Activated CD8-positive, alpha-beta T cell treated with anti-CD3 and anti-CD28 coated beads for 36 hours (primary cell): ENCODE data around the gene RALGAPB. TPM values are rescaled to one million over a fixed set of nuclear protein-coding genes. Genes with fewer than 3 reads are reported as not detected.
"Not testable (repeated sequence)": the region's sequence is repeated elsewhere in the genome, so short reads cannot be mapped to it uniquely, and the experiment has no call there.

Experiments
- ATAC-seq: fragments of 200-7000 bp; cut with Tn5 transposase; one replicate; pipeline ENCODE4 v1.10.0; 2021; ENCODE audit warnings: mild to moderate bottlenecking, moderate library complexity
- CTCF ChIA-PET: fragments of 350-600 bp; sonication (Branson Sonifier 250); formaldehyde crosslinking; loops from one replicate; lab custom pipeline; 2021; ENCODE audit warnings: antibody characterized with exemption; lab: Charles Lee
- POLR2A ChIA-PET: fragments of 350-600 bp; sonication (Branson Sonifier 250); formaldehyde crosslinking; loops from one replicate; lab custom pipeline; 2021; ENCODE audit warnings: antibody characterized with exemption; lab: Charles Lee
- DNase-seq: peaks from one replicate; pipeline ENCODE4 v3.0.0-alpha.2; 2020
- H3K27ac Mint-ChIP-seq: one replicate; pipeline ENCODE4 v1.8.0; 2021; ENCODE audit warnings: mild to moderate bottlenecking, mixed read lengths
- H3K27me3 Mint-ChIP-seq: one replicate; pipeline ENCODE4 v1.8.0; 2021; ENCODE audit warnings: mixed read lengths
- H3K36me3 Mint-ChIP-seq: one replicate; pipeline ENCODE4 v1.8.0; 2021; ENCODE audit warnings: low read depth, mixed read lengths
- H3K4me1 Mint-ChIP-seq: one replicate; pipeline ENCODE4 v1.8.0; 2021; ENCODE audit warnings: low read depth, mixed read lengths
- H3K4me3 Mint-ChIP-seq: one replicate; pipeline ENCODE4 v1.8.0; 2021; ENCODE audit warnings: mild to moderate bottlenecking, moderate library complexity, mixed read lengths
- H3K9me3 Mint-ChIP-seq: one replicate; pipeline ENCODE4 v1.8.0; 2021; ENCODE audit warnings: mixed read lengths
- intact Hi-C: fragments of 100-400 bp; cut with micrococcal nuclease; formaldehyde crosslinking; loops from one replicate; pipeline ENCODE4 v1.10.0; 2022
- total RNA-seq, 2 experiments: library from RNA; stranded (reverse); gene quantifications; one replicate each; pipeline ENCODE4 v1.2.3, GENCODE V29; 2021
- TF ChIP-seq, protein P1 (sequence below): fragments of 200-600 bp; IDR thresholded peaks from one replicate; pipeline ENCODE4 v1.8.0; 2022; ENCODE audit warnings: antibody characterized with exemption, mild to moderate bottlenecking

Gene RALGAPB
- total RNA-seq, 2 experiments from 2014 or later: 19.8 to 21.3 TPM

DNA sequence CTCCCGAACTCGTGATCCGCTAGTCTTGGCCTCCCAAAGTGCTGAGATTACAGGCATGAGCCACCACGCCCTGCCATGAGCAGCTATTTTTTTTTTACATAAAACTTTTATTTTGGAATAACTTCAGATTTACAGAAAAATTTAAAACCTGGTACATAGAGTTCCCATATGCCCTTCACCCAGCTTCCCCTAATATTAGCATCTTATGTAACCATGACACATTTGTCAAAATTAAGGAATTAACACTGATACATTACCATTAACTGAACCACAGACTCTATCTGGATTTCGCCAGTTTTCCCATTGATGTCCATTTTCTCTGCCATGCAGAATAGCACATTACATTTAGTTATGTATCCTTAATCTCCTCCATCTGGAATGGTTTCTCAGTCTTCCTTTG, 14.3 kb upstream of the RALGAPB start:
- ATAC-seq (no peak), DNase-seq (no peak)
- no peak overlapping the region for H3K27ac Mint-ChIP-seq
- H3K27me3 Mint-ChIP-seq: no peaks in the 10 kb centered on the region
- CTCF ChIA-PET: interaction anchor here (1.1 kb wide), 1 partner anchor 12 kb away, joined by 5 read pairs; no protein-coding TSS in a partner anchor
- no peaks in the 10 kb centered on the region for H3K36me3 Mint-ChIP-seq
- no peaks in the 10 kb centered on the region for H3K4me1 Mint-ChIP-seq
- POLR2A ChIA-PET: interaction anchor here (2.5 kb wide), 1 partner anchor 11 kb away, joined by 9 read pairs; no protein-coding TSS in a partner anchor
- no peak overlapping the region for H3K4me3 Mint-ChIP-seq
- no peaks in the 10 kb centered on the region for H3K9me3 Mint-ChIP-seq
- TF ChIP-seq, protein P1, sequence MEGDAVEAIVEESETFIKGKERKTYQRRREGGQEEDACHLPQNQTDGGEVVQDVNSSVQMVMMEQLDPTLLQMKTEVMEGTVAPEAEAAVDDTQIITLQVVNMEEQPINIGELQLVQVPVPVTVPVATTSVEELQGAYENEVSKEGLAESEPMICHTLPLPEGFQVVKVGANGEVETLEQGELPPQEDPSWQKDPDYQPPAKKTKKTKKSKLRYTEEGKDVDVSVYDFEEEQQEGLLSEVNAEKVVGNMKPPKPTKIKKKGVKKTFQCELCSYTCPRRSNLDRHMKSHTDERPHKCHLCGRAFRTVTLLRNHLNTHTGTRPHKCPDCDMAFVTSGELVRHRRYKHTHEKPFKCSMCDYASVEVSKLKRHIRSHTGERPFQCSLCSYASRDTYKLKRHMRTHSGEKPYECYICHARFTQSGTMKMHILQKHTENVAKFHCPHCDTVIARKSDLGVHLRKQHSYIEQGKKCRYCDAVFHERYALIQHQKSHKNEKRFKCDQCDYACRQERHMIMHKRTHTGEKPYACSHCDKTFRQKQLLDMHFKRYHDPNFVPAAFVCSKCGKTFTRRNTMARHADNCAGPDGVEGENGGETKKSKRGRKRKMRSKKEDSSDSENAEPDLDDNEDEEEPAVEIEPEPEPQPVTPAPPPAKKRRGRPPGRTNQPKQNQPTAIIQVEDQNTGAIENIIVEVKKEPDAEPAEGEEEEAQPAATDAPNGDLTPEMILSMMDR: no peak
- intact Hi-C loops: no loop called here

DNA sequence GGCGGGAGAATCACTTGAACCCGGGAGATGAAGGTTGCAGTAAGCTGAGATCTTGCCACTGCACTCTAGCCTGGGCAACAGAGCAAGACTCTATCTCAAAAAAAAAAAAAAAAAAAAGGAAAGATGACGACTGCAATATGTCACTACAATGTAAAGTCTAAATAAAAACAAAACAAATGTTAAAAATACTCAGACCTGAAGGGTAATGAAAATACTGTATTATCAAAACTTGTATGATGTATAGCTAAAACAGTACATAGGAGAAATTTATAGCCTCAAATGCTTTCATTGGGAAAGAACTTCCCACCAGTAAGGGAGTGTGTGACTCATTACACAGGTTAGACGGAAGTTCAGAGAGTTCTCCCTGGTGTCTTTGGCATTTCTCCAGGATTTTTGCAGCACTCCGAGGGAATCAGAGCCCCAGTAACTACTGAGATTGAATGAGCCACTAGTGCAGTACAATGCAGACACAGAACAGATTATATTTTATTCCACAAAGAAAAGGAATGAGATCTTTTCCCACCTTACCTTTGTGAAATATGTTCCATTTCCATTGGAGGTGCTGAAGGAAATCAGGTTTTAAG, 12.5 kb upstream of the RALGAPB start:
- Mint-ChIP-seq H3K36me3 (no peaks in the 10 kb centered on the region), H3K9me3 (no peaks in the 10 kb centered on the region), H3K27me3 (no peaks in the 10 kb centered on the region), H3K4me3 (no peak overlapping the region), H3K27ac (no peak overlapping the region), H3K4me1 (no peaks in the 10 kb centered on the region)
- intact Hi-C loops: no loop called here
- TF ChIP-seq, protein P1: no peak
- DNase-seq (no peak), ATAC-seq (no peak)
- POLR2A ChIA-PET: interaction anchor here (0.8 kb wide), 1 partner anchor 25 kb away, joined by 3 read pairs; the partner anchor contains the start of gene SNHG17
- CTCF ChIA-PET: no interaction called here

DNA sequence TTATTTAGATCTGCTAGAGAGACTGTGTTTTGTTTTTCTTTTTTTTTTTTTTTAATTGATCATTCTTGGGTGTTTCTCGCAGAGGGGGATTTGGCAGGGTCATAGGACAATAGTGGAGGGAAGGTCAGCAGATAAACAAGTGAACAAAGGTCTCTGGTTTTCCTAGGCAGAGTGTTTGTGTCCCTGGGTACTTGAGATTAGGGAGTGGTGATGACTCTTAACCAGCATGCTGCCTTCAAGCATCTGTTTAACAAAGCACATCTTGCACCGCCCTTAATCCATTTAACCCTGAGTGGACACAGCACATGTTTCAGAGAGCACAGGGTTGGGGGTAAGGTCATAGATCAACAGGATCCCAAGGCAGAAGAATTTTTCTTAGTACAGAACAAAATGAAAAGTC, 12.0 kb upstream of the RALGAPB start:
- H3K36me3 Mint-ChIP-seq, H3K27ac Mint-ChIP-seq, DNase-seq, CTCF ChIA-PET, H3K4me1 Mint-ChIP-seq, H3K27me3 Mint-ChIP-seq, H3K4me3 Mint-ChIP-seq, H3K9me3 Mint-ChIP-seq, ATAC-seq, intact Hi-C loops: not testable (repeated sequence)
- POLR2A ChIA-PET: interaction anchor here (0.8 kb wide), 1 partner anchor 25 kb away, joined by 3 read pairs; the partner anchor contains the start of gene SNHG17

DNA sequence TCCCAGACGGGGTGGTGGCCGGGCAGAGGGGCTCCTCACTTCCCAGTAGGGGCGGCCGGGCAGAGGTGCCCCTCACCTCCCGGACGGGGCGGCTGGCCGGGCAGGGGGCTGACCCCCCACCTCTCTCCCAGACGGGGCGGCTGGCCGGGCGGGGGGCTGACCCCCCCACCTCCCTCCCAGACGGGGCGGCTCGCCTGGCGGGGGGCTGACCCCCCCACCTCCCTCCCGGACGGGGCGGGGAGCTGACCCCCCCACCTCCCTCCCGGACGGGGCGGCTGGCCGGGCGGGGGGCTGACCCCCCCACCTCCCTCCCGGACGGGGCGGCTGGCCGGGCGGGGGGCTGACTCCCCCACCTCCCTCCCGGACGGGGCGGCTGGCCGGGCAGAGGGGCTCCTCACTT, 11.5 kb upstream of the RALGAPB start:
- CTCF ChIA-PET, H3K4me3 Mint-ChIP-seq, H3K4me1 Mint-ChIP-seq, DNase-seq, intact Hi-C loops, POLR2A ChIA-PET, H3K9me3 Mint-ChIP-seq, ATAC-seq, H3K27ac Mint-ChIP-seq, H3K36me3 Mint-ChIP-seq, H3K27me3 Mint-ChIP-seq: not testable (repeated sequence)

DNA sequence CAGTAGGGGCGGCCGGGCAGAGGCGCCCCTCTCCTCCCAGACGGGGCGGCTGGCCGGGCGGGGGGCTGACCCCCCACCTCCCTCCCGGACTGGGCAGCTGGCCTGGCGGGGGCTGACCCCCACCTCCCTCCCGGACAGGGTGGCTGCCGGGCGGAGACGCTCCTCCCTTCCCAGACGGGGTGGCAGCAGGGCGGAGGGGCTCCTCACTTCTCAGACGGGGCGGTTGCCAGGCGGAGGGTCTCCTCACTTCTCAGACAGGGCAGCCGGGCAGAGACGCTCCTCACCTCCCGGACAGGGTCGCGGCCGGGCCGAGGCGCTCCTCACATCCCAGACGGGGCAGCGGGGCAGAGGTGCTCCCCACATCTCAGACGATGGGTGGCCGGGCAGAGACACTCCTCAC, 11.1 kb upstream of the RALGAPB start:
- POLR2A ChIA-PET, H3K27ac Mint-ChIP-seq, H3K4me3 Mint-ChIP-seq, CTCF ChIA-PET, H3K9me3 Mint-ChIP-seq, H3K27me3 Mint-ChIP-seq, DNase-seq, ATAC-seq, intact Hi-C loops, H3K4me1 Mint-ChIP-seq, H3K36me3 Mint-ChIP-seq: not testable (repeated sequence)

DNA sequence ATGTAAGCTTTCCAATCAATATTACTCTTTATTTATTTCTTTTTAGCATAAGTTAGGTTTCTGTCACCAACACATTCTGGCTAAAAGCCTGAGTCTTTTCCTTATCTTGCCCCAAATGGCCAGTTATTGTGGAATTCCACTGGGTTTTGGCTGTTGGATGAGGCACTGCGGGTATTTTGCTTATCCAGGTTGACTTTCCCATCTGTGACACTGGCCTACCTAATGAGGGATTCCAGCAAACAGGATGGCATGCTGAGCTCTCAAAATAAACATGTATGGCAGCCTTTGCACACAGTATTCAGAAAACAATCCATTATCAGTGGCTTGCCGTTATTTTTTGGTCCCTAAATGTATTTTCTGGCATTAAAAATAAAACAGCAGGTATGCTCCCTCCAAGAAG, 6.5 kb upstream of the RALGAPB start:
- Mint-ChIP-seq H3K27me3 (no peaks in the 10 kb centered on the region), H3K4me3 (no peak overlapping the region), H3K36me3 (no peaks in the 10 kb centered on the region), H3K27ac (no peak overlapping the region), H3K9me3 (no peaks in the 10 kb centered on the region), H3K4me1 (no peaks in the 10 kb centered on the region)
- TF ChIP-seq, protein P1: no peak
- intact Hi-C loops: no loop called here
- ChIA-PET POLR2A (no interaction called here), CTCF (no interaction called here)
- DNase-seq (no peak), ATAC-seq (no peak)
